Ramos (cell line): ENCODE data around the gene ZNF330.
"Not testable (repeated sequence)": the region's sequence is repeated elsewhere in the genome, so short reads cannot be mapped to it uniquely, and the experiment has no call there.

Experiments used
- in situ Hi-C: fragments of 300-500 bp; cut with MboI; formaldehyde crosslinking; loops from one replicate; pipeline ENCODE4 v1.14.3; 2022; ENCODE audit warnings: low sequenced_read_pairs; ENCODE audit not compliant: unreplicated experiment

Gene ZNF330

GRCh38 chr4:141220691-141221659 is at the start of gene ZNF330:
TSS of gene ZNF330 (plus strand) at chr4:141220895. CDS start at chr4:141222372, 1,477 bp downstream.
- in situ Hi-C loops, result no loop called here

GRCh38 chr4:141174457-141174856 is 46.2 kb upstream of the ZNF330 start:
- in situ Hi-C loops, result no loop called here

GRCh38 chr4:141177171-141177570 is 43.5 kb upstream of the ZNF330 start:
- in situ Hi-C loops, result no loop called here

GRCh38 chr4:141179474-141180373 is 41.0 kb upstream of the ZNF330 start:
- in situ Hi-C loops, result no loop called here

- in situ Hi-C loops, result no loop called here
Observed at GRCh38 chr4:141180991-141181761, 39.5 kb upstream of the ZNF330 start.

- in situ Hi-C loops, result not testable (repeated sequence)
Observed at GRCh38 chr4:141183491-141183890, 37.2 kb upstream of the ZNF330 start.

GRCh38 chr4:141192564-141192963 is 28.1 kb upstream of the ZNF330 start:
- in situ Hi-C loops, result no loop called here

- in situ Hi-C loops, result no loop called here
Observed at GRCh38 chr4:141193516-141194034, 27.1 kb upstream of the ZNF330 start.

- in situ Hi-C loops, result no loop called here
Observed at GRCh38 chr4:141195095-141195707, 25.5 kb upstream of the ZNF330 start.

GRCh38 chr4:141196227-141196933 is 24.3 kb upstream of the ZNF330 start:
- in situ Hi-C loops, result no loop called here

GRCh38 chr4:141207961-141208360 is 12.7 kb upstream of the ZNF330 start:
- in situ Hi-C loops, result no loop called here

GRCh38 chr4:141210168-141210567 is 10.5 kb upstream of the ZNF330 start:
- in situ Hi-C loops, result no loop called here

- in situ Hi-C loops, result no loop called here
Observed at GRCh38 chr4:141213550-141213991, 7.1 kb upstream of the ZNF330 start.

GRCh38 chr4:141215030-141215429 is 5.7 kb upstream of the ZNF330 start:
- in situ Hi-C loops, result no loop called here

GRCh38 chr4:141216002-141216761 is 4.5 kb upstream of the ZNF330 start:
- in situ Hi-C loops, result no loop called here

- in situ Hi-C loops, result no loop called here
Observed at GRCh38 chr4:141220271-141220670, 424 bp upstream of the ZNF330 start.

- in situ Hi-C loops, result no loop called here
Observed at GRCh38 chr4:141223418-141223817, 2.7 kb downstream of the ZNF330 start.

GRCh38 chr4:141227280-141227679 is 6.6 kb downstream of the ZNF330 start:
- in situ Hi-C loops, result not testable (repeated sequence)
